HG03571 (cell line): Measurements from ENCODE around the gene ELF1.
"Not testable (repeated sequence)": the region's sequence is repeated elsewhere in the genome, so short reads cannot be mapped to it uniquely, and the experiment has no call there.

Experiments
- ATAC-seq: cut with Tn5 transposase; IDR thresholded peaks from one replicate; pipeline ENCODE4 v1.9.1; 2021; ENCODE audit not compliant: unreplicated experiment

ELF1 gene

DNA sequence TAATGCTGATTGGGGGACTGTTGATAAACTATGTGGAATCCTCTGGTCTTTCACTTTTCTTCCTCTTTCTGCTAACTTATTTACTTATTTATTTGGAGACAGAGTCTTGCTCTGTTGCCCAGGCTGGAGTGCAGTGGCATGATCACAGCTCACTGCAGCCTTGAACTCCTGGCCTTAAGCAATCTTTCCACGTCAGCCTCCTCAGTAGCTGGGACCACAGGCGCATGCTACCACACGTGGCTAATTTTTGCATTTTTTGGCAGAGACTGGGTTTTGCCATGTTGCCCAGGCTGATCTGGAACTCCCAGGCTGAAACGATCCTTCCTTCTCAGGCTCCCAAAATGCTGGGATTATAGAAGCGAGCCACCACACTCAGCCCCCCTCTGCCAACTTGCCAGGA lies 77.5 kb downstream of the ELF1 start:
- no peak for ATAC-seq

DNA sequence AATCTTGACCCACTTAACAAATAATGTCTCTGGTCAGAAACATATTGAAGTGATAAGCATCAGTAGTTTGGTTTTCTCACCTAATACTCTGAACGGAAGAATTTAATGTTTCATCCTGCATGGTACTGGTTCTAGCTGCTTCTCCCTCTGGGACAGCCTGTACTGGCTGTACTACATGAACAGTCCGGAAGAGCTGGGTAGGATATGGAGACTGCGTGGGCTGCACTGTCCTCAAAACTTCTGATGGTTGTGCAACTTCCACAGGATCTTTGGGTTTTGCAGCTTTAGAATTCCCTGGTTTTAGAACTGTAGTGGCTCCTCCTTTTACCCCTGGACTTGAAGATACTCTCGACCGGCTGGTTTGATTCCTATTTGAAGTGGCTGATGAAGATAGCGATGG lies 78.3 kb downstream of the ELF1 start:
- no peak for ATAC-seq

DNA sequence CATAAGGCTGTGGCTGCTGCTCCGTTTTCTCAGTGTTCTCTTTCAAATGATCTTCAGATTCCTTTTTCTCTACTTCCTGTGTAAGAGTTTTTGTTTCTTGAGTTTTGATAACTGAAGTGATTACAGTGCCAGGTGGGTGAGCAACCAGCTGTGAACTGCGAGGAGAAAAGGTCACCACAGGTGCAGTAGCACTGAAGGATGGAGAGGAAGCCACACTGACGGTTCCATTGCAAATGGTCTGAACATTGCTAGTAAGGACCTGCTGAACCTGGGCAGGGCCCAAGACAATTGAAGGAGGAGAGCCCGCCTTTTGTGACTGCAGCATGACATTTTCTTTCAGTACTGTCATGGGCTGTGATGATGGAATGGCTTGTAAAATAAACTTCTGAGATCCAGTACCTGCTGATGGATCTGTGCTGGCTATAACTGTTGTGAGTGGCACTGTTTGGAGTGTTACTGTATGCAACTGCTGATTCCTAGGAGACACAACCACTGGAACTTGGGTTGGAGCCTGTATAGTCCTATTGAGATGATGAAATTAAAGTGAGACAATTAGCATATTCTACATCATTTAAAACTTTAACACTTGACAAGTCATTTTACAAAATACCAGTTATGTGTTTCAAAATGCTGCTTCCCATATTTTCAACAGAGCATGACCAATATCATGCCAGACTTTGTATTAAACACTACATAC lies 85.5 kb downstream of the ELF1 start:
- peak; percentile 60 for ATAC-seq

- no peak for ATAC-seq
Measured at GRCh38 chr13:40932252-40932651, 86.9 kb downstream of the ELF1 start.

- ATAC-seq = no peak
Measured at GRCh38 chr13:40931719-40932118, 87.4 kb downstream of the ELF1 start.

- ATAC-seq = not testable (repeated sequence)
Measured at GRCh38 chr13:40929883-40930282, 89.2 kb downstream of the ELF1 start.

DNA sequence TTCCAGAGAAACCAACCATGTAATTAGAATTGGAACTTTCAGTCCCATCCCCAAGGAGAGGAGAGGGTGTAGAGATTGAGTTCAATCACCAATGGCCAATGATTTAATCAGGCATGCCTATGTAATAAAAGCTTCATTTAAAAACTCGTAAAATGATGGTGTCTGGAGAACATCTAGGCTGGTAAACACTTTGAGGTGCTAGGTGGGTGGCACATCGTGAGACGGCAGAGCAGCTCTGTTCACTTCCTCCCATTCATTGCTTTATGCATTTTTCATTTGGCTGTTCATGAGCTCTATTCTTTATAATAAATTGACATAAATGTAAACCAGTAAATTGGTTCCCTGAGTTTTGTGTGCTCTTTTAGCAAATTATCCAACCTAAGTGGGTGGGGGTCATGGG lies 90.1 kb downstream of the ELF1 start:
- ATAC-seq = no peak

GRCh38 chr13:40927929-40928328 lies 91.2 kb downstream of the ELF1 start:
- no peak for ATAC-seq

DNA sequence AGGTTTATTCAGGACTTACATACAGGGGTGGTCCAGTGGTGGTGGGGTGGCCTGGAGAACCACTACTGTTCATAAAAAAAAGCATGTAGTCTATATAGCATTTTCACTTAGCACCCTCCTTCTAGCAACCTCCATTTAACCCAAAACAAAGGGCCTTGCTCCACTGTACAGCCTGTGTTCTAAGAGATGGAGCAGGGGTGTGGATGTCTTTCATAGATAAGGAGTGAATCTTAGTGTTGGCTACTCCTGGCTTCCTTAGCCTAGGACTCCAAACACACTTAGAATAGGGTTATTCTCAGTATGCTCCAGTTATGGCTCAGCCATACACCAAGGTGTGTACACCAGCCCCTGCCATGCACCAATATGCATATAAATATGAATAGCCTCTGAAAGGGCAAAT lies 95.2 kb downstream of the ELF1 start:
- ATAC-seq = no peak

DNA sequence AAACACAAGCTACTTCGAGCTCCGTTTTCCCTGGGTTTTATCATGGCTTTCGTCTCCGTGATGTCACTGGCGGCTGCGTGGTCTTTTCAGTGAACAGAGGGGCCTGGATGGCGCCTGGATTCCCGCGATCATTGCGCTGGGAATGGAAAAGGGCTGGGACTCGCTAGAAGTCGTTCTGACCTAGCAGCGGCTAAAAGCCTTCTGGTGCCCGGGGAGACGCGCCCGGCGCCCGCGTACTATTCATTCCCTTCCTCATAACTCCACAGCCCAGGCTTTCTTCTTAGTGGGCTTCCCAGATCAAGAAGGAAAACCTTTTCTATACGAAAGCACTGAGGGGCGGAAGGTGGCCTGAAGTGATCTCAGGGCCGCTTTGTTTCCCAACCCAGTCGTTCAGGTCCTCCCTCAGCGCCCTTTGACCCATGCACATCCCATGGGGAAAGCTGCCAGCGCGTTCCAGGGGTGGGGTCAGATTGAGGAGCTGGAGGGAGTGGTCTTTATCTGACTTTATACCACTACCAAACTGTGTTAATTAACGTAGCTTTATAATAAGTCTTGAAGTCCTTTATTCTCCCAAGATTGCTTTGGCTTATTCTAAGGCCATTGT lies 96.6 kb downstream of the ELF1 start:
- ATAC-seq = no peak

DNA sequence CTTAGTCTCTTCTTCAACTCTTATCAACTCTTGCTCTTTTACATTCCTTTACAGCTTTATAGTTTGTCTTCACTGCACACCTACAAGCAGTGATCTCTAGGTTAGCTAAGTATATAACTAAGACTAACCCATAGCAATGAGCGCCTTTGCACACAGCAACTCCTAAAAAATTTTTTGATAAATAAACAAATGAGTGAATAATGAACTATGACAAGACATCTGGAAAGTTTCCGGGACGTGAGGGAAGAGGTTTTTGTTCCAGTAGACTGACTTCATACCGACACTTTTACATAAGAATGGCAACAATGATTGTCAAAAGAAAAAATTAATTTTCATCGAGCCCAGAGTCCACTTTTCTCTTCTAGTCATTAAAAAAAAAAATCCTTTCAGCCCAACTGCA lies 98.3 kb downstream of the ELF1 start:
- ATAC-seq = no peak

- ATAC-seq = not testable (repeated sequence)
Measured at GRCh38 chr13:40919901-40920300, 99.2 kb downstream of the ELF1 start.

- no peak for ATAC-seq
Measured at GRCh38 chr13:40916207-40916998, 102.7 kb downstream of the ELF1 start.

DNA sequence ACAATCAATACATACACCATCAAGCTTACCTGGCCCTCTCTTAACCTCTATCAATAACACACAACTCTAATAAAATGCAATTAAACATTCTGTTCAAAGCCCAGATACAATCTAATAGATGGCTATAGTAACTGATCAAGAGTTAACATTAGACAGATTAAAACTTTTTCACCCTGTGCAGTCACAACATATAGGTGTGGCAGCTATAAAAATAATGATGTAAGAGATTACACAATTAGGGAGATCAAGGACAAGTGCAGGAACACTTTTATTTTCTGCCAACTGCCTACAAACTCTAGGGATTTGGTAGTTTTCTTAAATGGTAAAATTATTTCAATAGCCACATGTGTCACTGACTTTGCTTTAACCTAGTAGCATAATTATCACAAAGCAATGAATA lies 104.3 kb downstream of the ELF1 start:
- ATAC-seq = not testable (repeated sequence)

DNA sequence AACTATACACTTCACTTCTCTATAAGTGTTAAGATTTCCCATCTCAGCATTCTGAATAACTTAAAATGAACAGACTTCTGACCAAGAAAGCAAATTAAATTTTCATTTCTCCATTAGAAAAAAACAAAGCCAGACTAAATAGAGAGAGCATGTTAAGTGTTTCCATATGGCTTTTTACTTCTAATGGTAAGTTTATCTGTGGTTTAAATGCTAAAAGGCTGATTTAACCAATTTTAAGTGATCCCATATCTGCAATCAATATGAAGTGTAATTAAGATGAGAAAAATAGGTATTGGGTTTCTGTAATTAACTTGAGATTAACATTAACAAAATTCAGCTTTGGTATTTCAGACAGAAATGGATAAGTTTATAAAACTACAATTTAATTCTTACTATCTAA lies 107.8 kb downstream of the ELF1 start:
- no peak for ATAC-seq

GRCh38 chr13:40910324-40911050 lies 108.6 kb downstream of the ELF1 start:
- peak; percentile 54 for ATAC-seq

GRCh38 chr13:40909541-40910200 lies 109.4 kb downstream of the ELF1 start:
- not testable (repeated sequence) for ATAC-seq

DNA sequence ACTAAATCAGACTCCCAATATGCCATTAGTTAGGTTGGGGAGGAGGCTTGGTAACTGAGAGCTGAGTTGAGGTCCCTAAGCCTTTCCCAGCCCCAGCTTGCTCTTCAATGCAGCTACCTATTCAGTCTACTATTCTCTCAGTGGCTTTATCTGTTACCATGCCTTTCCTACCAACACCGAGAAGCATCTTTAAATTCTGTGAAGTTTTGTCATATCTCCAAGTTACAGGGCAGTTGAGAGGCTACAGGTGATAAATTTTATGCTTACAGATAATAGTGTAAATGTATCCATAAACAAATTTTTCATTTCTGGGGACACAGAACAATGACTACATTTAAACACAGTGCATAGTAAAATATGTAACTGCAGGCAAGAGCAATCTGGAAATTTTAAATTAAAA lies 110.6 kb downstream of the ELF1 start:
- no peak for ATAC-seq

DNA sequence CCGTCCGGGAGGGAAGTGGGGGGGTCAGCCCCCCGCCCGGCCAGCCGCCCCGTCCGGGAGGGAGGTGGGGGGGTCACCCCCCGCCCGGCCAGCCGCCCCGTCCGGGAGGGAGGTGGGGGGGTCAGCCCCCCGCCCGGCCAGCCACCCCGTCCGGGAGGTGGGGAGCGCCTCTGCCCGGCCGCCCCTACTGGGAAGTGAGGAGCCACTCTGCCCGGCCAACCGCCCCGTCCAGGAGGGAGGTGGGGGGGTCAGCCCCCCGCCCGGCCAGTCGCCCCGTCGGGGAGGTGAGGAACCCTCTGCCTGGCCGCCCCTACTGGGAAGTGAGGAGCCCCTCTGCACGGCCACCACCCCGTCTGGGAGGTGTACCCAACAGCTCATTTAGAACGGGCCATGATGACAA lies 118.1 kb downstream of the ELF1 start:
- ATAC-seq = not testable (repeated sequence)

DNA sequence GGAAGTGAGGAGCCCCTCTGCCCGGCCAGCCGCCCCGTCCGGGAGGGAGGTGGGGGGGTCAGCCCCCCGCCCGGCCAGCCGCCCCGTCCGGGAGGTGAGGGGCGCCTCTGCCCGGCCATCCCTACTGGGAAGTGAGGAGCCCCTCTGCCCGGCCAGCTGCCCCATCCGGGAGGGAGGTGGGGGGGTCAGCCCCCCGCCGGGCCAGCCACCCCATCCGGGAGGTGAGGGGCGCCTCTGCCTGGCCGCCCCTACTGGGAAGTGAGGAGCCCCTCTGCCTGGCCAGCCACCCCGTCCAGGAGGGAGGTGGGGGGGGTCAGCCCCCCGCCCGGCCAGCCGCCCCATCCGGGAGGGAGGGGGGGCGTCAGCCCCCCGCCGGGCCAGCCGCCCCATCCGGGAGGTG lies 118.5 kb downstream of the ELF1 start:
- ATAC-seq = not testable (repeated sequence)

DNA sequence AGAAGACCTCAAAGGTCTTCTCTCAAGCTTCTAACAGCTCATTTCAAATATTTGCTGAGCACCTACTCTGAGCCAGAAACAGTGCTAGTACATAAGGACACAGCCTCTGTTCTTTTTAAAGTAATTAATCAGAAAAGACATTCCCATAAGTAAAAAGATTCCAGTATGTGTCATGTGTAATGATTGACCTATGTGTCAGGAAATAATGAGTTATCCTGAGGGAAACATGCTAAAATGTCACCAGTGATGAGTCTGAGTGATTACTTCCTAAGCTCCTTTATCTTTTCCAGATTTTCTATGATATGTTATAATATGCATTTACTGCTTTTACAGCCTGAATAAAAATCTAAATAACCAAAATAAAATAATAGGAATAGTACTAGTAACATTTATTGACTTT lies 122.1 kb downstream of the ELF1 start:
- ATAC-seq = no peak
